ENCODE measurements around the gene CKLF.

DNA sequence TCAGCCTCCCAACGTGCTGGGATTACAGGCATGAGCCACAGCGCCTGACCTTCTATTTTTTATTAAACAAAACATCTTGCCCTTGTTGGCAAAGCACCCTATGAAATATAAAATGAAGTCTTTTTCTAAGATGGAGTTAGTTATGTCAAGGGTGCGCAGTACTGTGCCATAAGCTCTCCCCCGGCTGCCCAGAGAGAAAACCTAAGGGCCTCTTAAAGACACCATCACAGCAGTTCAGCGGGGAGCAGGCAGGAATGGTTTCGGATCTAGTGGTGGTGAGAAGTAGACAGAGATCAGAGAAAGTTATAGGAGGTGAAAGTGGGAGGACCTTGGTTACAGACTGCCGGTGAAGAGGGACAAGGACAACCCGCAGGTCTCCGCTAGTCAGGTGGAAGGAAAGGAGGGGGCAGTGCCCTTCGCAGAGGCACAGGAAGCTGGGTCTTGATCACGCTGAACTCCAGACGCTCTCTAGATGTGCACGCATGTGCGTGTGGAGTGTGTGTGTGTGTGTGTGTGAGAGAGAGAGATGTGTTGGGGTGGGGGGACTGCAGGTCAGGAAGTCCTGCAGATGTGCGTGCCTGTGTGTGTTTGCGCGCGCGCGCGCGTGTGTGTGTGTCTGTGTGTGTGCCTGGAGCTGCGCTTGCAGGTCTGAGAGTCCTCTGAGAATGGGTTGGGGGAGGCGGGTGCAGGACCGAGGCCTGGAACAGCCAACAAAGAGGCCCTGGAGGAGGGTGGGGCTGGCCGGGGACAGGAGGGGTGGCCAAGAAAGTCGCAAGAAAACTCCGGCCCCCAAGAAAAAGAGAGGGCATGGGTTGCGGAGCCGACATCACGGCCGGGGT is 51.4 kb downstream of the CKLF start:
- no peak for TF ChIP-seq POLR2A (IDR thresholded peaks at IDR 0.05)
- no peak for TF ChIP-seq POLR2AphosphoS5 (IDR thresholded peaks at IDR 0.05)
